Fibroblast of the aortic adventitia (primary cell): Measurements from ENCODE around the gene GMPS. TPM values are rescaled to one million over a fixed set of nuclear protein-coding genes. Genes with fewer than 3 reads are reported as not detected.
"Not testable (repeated sequence)": the region's sequence is repeated elsewhere in the genome, so short reads cannot be mapped to it uniquely, and the experiment has no call there.

Experiments
- DNase-seq: peaks from one replicate; pipeline ENCODE4 v3.0.0-alpha.2; 2010; ENCODE audit warnings: low read depth
- H3K4me3 ChIP-seq: 2 replicates; pipeline ENCODE4 v1.5.1; 2011; ENCODE audit warnings: low read depth, mild to moderate bottlenecking, control low read depth, low read length, moderate library complexity
- total RNA-seq: library from RNA; depleted of rRNA; stranded (reverse); fragments of >200 nt; gene quantifications from 2 replicates; pipeline ENCODE4 v1.2.3, GENCODE V29; 2012; ENCODE audit warnings: low replicate concordance
- TF ChIP-seq, protein P1 (sequence below): IDR thresholded peaks from 2 replicates; pipeline ENCODE4 v1.5.1; 2011; ENCODE audit warnings: mild to moderate bottlenecking, low read length, control low read depth, inconsistent platforms; ENCODE audit not compliant: insufficient read depth

The GMPS gene
- total RNA-seq, 1 donor, result 87.5 TPM

DNA sequence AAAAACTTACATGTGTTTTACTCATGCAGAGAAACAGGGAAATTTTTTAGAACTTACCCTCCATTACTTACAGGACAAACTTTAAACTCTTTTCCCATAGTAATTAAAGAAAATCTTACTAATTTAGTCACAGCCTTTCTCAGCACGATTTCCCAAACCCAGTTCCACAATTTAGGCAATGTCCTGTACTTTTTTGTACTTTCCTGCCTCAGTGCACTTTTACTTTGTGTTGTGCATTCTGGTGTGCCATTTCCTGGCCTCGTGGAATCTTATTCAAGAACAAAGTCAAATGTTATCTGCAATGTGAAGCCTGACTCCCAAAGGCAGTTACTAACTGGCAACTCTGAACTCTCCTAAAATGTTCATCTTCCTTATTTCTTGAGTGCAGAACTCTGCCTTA is 18.1 kb upstream of the GMPS start:
- DNase-seq, result no peak
- TF ChIP-seq, protein P1, sequence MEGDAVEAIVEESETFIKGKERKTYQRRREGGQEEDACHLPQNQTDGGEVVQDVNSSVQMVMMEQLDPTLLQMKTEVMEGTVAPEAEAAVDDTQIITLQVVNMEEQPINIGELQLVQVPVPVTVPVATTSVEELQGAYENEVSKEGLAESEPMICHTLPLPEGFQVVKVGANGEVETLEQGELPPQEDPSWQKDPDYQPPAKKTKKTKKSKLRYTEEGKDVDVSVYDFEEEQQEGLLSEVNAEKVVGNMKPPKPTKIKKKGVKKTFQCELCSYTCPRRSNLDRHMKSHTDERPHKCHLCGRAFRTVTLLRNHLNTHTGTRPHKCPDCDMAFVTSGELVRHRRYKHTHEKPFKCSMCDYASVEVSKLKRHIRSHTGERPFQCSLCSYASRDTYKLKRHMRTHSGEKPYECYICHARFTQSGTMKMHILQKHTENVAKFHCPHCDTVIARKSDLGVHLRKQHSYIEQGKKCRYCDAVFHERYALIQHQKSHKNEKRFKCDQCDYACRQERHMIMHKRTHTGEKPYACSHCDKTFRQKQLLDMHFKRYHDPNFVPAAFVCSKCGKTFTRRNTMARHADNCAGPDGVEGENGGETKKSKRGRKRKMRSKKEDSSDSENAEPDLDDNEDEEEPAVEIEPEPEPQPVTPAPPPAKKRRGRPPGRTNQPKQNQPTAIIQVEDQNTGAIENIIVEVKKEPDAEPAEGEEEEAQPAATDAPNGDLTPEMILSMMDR, result no peak
- peak overlapping the region; percentile 79 for H3K4me3 ChIP-seq

DNA sequence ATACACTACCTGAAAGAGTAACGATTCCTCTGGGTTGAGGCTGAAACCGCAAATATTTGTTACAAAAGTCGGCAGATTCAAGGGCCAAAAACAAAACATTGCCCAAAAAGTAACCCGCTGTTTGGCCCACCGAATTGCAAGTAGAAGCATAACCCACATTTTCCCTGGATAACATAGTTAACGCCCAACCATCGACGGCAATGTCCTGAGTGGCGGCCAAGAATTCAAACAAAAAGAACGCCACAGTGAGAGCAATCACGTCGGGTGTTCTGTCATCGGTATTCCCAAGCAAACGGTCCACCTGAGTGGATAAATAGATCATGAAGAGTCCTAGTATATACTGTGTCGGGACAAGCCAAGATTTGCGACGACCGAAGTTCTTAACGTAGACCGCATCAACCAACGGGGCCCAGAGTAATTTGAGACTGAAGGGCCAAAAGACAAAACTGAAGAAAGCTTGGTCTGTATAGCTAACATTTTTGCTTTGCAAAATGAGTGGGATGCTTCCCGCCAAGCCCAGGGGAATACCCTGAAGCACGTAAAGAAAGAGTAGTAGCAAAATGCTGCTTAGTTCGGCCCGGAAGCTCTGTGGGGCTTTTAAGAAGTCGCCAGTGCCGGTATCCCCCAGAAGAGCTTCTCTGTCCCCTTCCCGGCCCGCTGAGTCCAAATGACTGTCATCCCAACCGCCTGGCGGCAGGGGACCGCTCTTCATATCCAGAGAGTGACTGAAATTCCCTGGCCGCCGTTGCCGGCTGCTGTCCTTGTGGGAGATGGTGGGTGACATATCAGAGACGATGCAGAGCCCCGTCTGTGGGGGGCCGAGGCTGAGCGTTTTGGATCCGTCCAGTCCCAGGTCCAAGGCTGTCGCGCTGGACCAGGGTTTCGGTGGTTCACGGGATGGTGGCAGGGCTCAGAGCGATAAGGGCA is 17.0 kb upstream of the GMPS start:
- H3K4me3 ChIP-seq, result peak overlapping the region; percentile 79
- TF ChIP-seq, protein P1, result no peak
- peak; percentile 43 for DNase-seq

DNA sequence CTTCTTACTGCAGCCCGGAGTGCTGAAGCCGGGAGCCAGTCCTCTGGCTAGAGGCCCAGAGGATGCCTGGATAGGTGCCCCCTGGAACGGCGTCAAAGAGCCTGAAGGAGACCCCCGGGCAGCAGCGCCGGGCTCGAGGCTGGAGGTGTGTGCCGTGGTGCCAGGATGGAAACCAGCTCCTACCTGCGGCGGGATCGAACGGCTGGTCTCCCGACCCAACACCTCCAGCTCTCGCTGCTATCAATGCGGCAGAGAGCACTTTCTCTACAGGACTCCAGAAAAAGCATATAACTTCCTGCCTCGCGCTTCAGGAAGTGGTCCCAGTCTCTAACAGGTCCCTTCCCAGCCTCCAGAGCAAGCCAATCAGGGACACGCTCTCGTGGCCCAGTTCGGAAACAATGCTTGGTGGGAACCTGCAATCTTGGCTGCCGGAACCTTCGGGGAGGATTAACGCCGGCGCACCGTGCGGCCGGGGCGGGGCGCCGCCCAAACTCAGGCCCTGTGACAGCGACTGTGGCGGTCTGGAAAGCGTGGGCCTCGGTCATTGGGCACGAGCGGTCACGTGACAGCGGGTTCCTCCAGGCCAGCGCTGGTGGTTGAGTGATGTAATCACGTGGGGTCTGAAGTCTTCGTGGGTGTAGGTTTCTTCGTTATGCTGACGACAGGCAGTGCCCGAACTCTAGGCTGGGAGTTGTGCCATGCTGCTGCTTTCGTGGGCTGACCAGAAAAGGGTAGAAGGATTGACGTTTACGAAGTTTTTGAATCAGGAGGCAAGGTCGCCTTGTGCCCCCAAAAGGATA is 16.1 kb upstream of the GMPS start, which contains the start of gene SLC33A1:
SLC33A1 (minus strand) TSS at position 287 of the 800 bp plus-strand sequence. CDS start 430 bp downstream, outside the sequence.
- H3K4me3 ChIP-seq, result peak within 1 kb of the TSS; percentile 79
- peak; percentile 99 for DNase-seq
- TF ChIP-seq, protein P1, result no peak

DNA sequence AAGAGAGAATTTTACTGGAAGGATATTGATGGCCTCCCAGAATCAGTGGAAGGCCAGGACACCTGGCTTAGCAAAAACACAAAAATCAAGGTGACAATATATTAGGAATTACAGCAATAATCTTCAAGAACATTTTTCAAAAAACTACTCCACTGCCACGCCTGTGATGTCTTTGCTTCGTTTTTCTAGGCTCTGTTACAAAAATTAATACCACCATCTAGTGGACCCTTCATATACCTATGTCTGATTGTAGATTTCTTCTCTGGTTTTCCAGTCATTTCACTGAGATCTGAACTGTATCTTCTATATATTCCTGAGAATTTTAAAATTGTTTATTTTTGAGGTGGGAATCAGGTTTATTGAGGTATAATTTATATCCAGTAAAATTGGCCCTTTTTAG is 10.6 kb upstream of the GMPS start:
- DNase-seq, result peak; percentile 51
- TF ChIP-seq, protein P1, result peak; percentile 24
- H3K4me3 ChIP-seq, result no peak overlapping the region

DNA sequence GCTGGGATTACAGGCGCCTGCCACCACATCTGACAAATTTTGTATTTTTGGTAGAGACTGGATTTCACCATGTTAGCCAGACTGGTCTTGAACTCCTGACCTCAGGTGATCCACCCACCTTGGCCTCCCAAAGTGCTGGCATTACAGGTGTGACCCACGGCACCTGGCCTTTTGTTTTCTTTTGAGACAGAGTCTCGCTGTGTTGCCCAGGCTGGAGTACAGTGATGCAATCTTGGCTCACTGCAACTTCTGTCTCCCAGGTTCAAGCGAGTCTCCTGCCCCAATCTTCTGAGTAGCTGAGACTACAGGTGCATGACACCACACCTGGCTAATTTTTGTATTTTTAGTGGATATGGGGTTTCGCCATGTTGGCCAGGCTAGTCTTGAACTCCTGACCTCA is 10.0 kb upstream of the GMPS start:
- DNase-seq, H3K4me3 ChIP-seq: not testable (repeated sequence)

DNA sequence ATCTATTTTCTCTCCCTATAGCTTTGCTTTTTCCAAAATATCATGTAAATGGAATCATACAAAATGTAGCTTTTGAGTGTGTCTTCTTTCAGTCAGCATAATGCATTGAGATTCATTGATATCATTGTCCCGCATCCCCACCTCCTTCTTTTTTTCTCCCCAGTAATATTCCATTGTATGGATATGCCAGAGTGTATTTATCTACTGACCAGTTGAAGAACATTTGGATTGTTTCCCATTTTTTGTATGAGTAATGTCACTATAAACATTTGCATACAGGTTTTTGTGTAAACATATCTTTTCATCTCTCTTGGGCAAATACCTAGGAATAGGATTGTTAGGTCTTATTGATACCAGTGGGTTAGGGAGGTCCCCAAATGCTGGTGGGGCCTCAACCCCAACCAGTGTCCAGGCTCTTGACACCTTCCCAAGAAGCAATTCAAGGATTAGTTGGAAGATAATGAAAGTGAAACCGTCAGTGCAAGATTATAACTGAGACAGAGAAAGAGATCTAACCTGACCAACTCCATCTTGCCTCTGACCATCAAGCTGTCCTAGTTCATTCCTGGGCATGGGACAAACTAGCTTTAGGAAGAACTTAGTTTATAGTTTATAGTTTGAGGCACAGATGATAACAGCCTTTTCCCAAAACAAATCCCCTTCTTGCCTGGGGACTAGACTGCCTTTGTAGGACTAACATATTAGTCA is 8.8 kb upstream of the GMPS start:
- no peak for DNase-seq
- TF ChIP-seq, protein P1, result no peak
- H3K4me3 ChIP-seq, result no peak overlapping the region

DNA sequence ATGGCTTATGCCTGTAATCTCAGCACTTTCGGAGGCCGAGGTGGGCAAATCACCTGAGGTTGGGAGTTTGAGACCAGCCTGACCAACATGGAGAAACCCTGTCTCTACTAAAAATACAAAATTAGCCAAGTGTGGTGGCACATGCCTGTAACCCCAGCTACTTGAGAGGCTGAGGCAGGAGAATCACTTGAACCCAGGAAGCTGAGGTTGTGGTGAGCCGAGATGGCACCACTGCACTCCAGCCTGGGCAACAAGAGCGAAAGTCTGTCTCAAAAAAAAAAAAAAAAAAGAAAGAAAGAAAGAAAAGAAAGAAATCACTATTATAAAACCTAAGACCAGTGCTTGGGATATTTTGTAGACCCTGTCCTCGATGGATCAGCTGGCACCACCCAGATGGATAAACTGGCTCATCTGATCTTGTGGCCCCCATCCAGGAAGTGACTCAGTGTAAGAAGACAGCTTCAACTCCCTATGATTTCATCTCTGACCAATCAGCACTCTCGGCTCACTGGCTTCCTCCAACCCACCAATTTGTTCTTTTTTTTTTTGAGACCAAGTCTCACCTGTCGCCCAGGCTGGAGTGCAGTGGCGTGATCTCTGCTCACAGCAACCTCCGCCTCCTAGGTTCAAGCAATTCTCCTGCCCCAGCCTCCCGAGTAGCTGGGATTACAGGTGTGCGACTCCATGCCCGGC is 8.0 kb upstream of the GMPS start:
- not testable (repeated sequence) for H3K4me3 ChIP-seq
- DNase-seq, result peak; percentile 60
